HL-60 (cell line): Measurements from ENCODE around the gene LRRC46.

Experiments
- DNase-seq, 2 experiments: peaks; one replicate each; pipeline ENCODE4 v3.0.0-alpha.2; 2010 to 2020; ENCODE audit warnings: low read depth in 1 of 2, low spot score in 1 of 2
- H3K27ac ChIP-seq: fragments of 250-450 bp; sonication (Bioruptor Pico); replicated peaks from 2 replicates; pipeline ENCODE4 v1.5.1; 2020; ENCODE audit warnings: mild to moderate bottlenecking, moderate library complexity
- H3K27me3 ChIP-seq: fragments of 250-450 bp; sonication (Bioruptor Pico); 2 replicates; pipeline ENCODE4 v1.5.1; 2021; ENCODE audit warnings: mild to moderate bottlenecking, moderate library complexity; ENCODE audit not compliant: insufficient read depth, poor library complexity, severe bottlenecking
- H3K4me3 ChIP-seq: replicated peaks from 2 replicates; pipeline ENCODE4 v1.5.1; 2011; ENCODE audit warnings: mild to moderate bottlenecking, control low read depth, low read length; ENCODE audit not compliant: insufficient read depth
- GABPA ChIP-seq: IDR thresholded peaks from 2 replicates; pipeline ENCODE4 v1.6.1; 2012; ENCODE audit warnings: low read depth
- POLR2AphosphoS5 ChIP-seq: IDR thresholded peaks from 2 replicates; pipeline ENCODE4 v1.6.1; 2012; ENCODE audit warnings: low read depth
- REST ChIP-seq: IDR thresholded peaks from 2 replicates; pipeline ENCODE4 v1.6.1; 2012; ENCODE audit warnings: low read depth; ENCODE audit not compliant: insufficient replicate concordance
- SPI1 ChIP-seq: IDR thresholded peaks from 2 replicates; pipeline ENCODE4 v1.6.1; 2012; ENCODE audit warnings: low read depth, mild to moderate bottlenecking, borderline replicate concordance
- TF ChIP-seq, protein P1 (sequence below): IDR thresholded peaks from one replicate; pipeline ENCODE4 v1.5.1; 2011; ENCODE audit warnings: low read length, control low read depth, inconsistent platforms; ENCODE audit not compliant: insufficient read depth

LRRC46 gene

GRCh38 chr17:47806026-47806912 lies 25.2 kb upstream of the LRRC46 start:
- no peaks in the 10 kb centered on the region for H3K27me3 ChIP-seq
- no peak for DNase-seq
- no peak overlapping the region for H3K4me3 ChIP-seq
- TF ChIP-seq SPI1 (no peak), GABPA (no peak), POLR2AphosphoS5 (no peak), REST (no peak)
- TF ChIP-seq, protein P1, sequence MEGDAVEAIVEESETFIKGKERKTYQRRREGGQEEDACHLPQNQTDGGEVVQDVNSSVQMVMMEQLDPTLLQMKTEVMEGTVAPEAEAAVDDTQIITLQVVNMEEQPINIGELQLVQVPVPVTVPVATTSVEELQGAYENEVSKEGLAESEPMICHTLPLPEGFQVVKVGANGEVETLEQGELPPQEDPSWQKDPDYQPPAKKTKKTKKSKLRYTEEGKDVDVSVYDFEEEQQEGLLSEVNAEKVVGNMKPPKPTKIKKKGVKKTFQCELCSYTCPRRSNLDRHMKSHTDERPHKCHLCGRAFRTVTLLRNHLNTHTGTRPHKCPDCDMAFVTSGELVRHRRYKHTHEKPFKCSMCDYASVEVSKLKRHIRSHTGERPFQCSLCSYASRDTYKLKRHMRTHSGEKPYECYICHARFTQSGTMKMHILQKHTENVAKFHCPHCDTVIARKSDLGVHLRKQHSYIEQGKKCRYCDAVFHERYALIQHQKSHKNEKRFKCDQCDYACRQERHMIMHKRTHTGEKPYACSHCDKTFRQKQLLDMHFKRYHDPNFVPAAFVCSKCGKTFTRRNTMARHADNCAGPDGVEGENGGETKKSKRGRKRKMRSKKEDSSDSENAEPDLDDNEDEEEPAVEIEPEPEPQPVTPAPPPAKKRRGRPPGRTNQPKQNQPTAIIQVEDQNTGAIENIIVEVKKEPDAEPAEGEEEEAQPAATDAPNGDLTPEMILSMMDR: no peak
- no peak overlapping the region for H3K27ac ChIP-seq

GRCh38 chr17:47806913-47807255 lies 24.6 kb upstream of the LRRC46 start:
- TF ChIP-seq REST: no peak
- TF ChIP-seq GABPA: no peak
- no peak for TF ChIP-seq POLR2AphosphoS5
- DNase-seq: no peak
- no peaks in the 10 kb centered on the region for H3K27me3 ChIP-seq
- no peak overlapping the region for H3K4me3 ChIP-seq
- no peak overlapping the region for H3K27ac ChIP-seq

- TF ChIP-seq GABPA (no peak), REST (no peak), SPI1 (no peak), POLR2AphosphoS5 (no peak)
- TF ChIP-seq, protein P1: no peak
- no peak for DNase-seq
- H3K27ac ChIP-seq: no peak overlapping the region
- no peak overlapping the region for H3K4me3 ChIP-seq
- no peaks in the 10 kb centered on the region for H3K27me3 ChIP-seq
These were observed 24.0 kb upstream of the LRRC46 start for GRCh38 chr17:47807421-47807820.
